HG03064 (cell line): ENCODE measurements around the gene SLC31A2.
"Not testable (repeated sequence)": the region's sequence is repeated elsewhere in the genome, so short reads cannot be mapped to it uniquely, and the experiment has no call there.

ENCODE experiments used
- ATAC-seq: cut with Tn5 transposase; IDR thresholded peaks from one replicate; pipeline ENCODE4 v1.9.1; 2021; ENCODE audit warnings: low read depth; ENCODE audit not compliant: unreplicated experiment

Gene SLC31A2

GRCh38 chr9:113149561-113149960 lies 1.2 kb upstream of the SLC31A2 start:
- ATAC-seq: not testable (repeated sequence)

DNA sequence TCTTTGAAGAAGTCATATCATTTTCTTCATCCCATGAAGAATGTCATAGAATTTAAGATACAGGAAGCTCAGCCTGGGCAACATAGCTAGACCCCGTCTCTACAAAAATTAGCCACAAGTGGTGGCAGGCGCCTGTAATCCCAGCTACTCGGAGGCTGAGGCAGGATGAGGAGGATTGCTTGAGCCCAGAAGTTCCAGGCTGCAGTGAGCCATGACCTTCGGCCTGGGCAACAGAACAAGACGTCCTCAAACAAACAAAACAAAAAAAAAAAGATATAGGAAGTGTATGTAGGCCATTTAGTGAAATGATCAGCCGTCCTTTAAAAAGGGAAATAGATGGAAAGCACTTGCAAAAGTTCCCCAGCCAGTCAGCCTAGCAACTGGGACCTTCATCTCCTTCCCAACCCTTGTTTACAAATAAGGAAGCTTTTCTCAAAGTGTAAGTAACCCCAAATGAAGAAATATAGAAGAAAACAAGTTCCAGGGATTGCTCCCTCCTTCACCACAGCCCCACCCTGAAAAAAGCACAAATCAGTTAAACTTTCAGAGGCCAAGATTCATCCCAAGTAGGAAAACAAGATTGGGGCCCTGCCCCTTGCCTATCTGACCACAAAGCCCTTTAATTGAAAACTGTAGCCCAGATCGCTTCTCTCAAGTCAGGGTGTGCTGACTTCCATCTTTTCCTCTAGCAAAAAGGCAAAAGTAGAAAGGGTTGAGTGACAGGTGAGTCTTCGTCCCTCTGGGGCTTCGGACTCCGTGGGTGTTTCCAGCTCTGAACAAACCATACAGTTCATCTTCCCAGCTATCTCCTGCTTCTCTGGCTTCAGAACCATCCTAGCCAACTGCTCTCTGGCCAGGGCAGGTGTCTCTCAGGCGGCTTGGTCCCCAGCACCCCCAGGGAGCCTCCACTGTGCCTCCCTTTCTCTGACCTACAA lies 1.2 kb downstream of the SLC31A2 start:
- no peak for ATAC-seq

- no peak for ATAC-seq
Observed at GRCh38 chr9:113152699-113153098, 1.9 kb downstream of the SLC31A2 start.

DNA sequence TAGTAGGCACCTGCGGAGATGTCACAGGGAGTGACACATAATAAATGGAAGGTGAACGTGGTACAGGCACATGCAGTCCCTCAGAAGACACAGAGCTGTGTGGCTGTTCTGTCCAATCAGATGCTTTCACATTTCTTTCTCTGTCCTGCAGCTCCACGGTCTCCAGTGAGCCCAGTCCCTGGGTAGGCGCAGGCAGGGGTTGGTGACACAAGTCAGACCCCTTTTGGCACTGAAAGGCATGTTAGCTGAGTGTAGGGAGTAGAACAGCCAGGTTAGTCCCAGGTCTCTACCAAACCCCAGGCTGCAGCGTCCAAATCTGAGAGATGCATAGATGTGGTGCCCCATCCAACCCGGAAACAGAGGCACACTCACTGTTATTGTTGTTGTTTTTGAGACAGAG lies 2.8 kb downstream of the SLC31A2 start:
- no peak for ATAC-seq

DNA sequence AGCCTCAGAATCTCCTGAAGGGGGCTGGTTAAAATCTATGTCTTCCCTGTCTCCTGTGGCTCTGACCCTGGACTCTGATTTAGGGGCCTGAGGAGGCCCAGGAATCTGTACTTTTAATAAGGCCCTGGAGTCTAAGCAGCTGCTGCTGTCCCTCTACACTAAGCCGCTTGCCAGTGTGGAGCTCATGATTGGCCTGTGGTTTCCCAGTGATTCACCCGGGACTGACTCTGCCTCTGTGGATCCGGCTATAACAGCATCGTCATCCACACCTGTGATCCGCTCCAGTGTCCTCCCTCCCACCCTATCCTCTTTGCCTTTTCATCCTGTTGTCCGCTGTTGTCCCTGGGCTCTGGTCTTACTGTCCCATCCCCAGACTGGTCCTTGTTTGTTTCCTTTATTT lies 3.7 kb downstream of the SLC31A2 start:
- ATAC-seq: no peak

DNA sequence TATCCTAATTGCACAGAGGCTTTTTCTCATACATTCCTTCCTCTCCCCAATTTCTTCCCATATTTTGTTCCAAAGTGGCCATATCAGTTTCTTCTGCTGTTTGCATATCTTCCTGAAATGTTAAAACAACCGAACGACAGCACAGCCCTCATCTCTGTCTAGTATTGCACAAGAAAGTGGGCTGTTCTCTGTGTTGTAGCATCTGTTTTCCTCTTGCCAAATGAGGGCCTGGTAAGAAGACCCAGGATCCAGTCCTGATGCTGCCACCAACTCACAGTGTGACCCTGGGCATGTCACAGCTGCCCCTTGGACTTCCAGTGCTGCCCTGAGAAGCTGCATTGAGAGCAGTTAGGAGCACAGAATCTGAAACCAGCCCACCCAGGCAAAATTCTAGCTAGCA lies 4.1 kb downstream of the SLC31A2 start:
- ATAC-seq: no peak

- ATAC-seq: no peak
Observed at GRCh38 chr9:113155911-113156588, 5.2 kb downstream of the SLC31A2 start.

GRCh38 chr9:113156880-113157279 lies 6.1 kb downstream of the SLC31A2 start:
- no peak for ATAC-seq

- ATAC-seq: no peak
Observed at GRCh38 chr9:113158446-113158845, 7.6 kb downstream of the SLC31A2 start.

DNA sequence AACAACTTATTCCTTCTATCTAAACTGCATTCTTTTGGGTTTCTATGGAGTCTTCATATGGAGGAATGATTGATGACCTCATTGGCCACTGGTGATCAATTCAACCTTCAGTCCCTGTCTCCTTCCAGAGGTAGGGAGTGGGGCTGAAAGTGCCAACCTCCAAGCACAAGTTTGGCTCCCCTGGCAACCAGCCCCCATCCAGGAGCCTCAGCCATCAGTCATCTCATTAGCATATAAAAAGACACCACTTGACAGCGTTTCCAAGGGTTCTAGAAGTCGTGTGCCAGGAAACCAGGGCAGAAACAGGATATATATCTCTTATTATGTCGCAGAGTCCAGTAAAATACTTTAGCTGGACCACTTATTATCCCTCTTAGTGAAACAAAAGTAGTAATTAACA lies 9.8 kb downstream of the SLC31A2 start:
- no peak for ATAC-seq

DNA sequence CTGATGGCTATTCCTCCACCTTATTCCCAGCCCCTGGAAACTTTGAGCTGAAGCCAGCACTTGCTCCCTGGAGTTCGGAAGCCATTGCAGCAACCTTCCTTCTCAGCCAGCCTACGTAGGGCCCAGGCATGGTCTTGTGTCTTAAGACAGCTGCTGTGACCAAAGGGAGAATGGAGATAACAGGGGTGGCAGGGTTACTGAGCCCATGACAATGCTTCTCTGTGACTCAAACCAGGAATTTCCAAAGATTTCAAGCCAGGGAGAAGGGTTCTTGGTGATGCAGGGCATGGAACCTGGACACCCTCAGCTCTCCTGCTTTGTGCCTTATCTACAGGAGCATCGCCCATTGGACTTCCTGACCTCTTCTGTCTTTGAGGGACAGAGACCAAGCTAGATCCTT lies 12.2 kb downstream of the SLC31A2 start:
- ATAC-seq: no peak

DNA sequence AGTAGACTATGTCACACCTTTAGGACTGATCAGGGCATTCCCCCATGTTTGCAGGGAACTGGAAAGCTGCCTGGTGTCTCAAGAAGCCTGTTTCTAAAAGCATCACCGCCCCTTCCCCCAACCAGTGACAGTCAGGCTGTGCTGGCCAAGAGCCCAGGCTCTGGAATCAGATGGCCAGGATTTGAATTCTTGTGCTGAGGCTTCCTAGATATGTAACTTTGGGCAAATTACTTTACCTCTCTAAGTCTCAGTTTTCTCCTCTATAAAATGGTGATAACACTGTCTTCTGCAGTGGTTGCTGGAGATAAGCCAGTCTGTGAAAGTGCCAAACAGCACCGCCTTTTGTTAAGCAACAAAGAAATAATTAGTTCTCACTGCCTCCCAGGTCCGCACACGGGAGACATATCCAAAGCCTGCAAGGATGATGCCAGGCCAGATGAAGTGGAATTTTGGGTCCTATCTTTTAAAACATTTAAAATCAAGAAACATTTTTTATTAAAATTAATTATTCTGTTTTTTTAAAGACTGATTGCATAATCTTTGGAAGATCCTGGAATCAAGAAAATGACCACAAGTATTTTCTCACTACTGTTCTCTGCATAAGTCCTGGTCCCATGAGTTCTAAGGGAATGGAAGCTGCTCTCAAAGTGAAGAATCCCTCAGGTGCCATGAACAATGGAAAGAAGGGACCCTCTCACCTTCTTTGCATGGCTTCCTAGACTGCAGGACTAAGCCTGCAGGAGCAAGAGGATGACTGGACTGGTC lies 13.9 kb downstream of the SLC31A2 start:
- ATAC-seq: no peak

DNA sequence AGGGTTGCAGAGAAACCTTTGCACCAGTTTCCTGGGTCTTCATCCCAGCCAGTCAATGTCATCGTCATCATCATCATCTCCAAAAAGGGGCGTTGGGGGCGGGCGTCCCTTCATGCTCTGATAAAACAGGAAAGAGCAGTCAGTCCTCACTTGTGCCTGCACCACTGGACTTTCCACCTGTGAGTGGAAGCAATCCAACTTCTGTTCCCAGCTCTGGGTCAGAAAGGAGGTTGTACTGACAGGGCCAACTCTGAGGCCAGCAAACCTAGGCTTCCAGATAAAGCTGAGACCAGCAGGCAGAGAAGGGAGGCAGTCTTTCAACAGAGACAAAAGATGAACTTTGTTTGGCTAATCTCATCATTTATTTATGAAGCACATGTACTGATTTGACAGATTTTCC lies 15.2 kb downstream of the SLC31A2 start:
- no peak for ATAC-seq

DNA sequence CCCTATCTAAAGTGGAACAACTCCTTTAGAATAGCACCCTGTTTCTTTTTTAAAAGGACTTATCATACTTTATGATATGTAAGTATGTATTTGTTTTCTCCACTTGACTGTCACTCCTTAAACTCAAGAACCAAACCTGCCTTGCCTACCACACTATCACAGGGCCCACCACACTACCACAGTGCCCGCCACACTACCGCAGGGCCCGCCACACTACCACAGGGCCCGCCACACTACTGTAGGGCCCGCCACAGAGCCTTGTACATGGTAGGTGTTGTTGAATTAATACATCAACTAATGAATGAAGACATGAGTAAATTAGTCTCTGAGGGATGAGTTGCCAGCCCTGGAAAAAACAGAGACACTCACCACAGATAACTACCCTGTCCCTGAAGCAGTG lies 18.0 kb downstream of the SLC31A2 start:
- no peak for ATAC-seq

DNA sequence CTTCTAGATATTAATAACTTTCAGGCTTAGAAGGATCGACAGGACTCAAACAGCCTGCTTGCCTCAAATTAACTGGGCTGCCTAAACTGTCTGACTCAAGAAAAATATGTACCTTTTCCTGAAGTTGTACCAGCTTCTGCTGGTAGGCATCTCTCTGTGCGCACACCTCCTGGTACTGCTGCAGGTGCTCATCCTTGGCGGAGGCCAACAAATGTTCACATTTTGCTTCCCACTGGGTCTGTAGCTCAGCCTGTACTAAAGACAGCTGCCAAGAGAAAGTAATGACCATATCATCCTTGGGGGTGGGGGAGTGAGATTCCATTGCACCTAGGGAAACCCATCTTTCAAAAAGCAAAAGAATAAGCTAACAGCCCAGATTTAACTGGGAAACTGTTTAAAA lies 22.5 kb downstream of the SLC31A2 start:
- no peak for ATAC-seq

- ATAC-seq: no peak
Observed at GRCh38 chr9:113176803-113177202, 26.0 kb downstream of the SLC31A2 start.

DNA sequence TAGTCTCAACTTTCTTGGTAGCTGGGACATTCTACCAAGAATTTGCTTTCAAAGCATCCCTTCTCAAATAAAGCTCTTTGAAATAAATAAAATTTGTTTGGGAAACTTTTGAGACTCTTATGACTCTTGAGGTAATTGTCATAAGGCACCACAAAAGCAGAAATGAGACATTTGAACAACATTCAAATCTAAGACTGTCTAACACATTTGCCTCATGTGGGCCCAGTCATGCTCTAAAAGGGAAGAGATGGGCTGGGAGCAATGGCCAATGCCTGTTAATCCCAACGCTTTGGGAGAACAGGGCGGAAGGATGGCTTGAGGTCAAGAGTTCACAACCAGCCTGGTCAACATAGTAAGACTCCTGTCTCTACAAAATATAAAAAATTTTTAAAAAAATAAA lies 26.4 kb downstream of the SLC31A2 start:
- ATAC-seq: no peak

- no peak for ATAC-seq
Observed at GRCh38 chr9:113178087-113178486, 27.3 kb downstream of the SLC31A2 start.

DNA sequence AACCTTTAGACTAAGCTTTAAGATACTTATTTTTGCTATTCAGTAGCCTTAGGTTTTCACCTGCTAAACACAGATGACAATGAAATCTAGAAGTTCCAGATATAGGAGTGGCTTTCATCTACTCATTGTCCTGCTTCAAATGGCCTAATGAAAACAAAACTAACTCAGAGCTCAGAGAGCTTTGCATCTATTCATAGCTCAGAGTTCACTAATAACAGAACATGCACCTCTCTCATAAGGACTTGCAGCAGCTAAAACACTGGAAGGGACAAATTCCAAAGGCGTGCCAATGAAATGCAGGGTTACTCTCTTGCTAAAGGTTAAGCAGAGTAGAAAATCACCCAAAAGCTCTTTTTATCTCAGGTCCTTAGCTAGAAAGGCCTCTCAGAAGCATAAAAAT lies 29.0 kb downstream of the SLC31A2 start:
- ATAC-seq: no peak

GRCh38 chr9:113181165-113181564 lies 30.4 kb downstream of the SLC31A2 start:
- no peak for ATAC-seq

DNA sequence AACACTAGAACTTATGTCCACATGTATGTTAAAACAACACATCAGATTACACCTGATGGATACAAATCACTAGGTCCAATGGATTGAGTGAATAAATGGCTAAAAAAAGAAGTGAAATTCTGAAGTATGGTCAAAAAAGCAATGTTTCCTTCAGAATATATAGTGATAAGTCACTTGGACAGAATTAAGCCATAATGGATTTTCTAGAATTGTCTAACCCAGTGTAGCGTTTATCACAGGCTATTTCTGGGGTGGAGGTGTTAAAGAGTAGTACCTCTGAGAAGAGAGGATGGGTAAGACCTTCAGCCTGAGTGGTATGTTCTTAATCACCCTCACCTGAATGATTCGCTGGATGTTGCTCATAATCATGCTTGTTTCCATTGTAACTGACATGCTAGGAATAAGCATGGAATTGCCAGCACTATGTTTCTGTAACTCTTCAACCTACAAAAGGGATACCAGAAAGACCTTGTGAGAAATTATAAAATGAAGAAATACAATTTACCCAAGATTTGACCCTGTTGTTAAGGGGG lies 33.2 kb downstream of the SLC31A2 start:
- ATAC-seq: no peak
